Raji (cell line): Measurements from ENCODE around the gene FAM240B.

Experiments
- POLR2A ChIP-seq: IDR thresholded peaks from 2 replicates; pipeline ENCODE4 v1.6.1; 2011; ENCODE audit warnings: low read depth, low read length, control low read depth; ENCODE audit not compliant: insufficient read depth

FAM240B gene

DNA sequence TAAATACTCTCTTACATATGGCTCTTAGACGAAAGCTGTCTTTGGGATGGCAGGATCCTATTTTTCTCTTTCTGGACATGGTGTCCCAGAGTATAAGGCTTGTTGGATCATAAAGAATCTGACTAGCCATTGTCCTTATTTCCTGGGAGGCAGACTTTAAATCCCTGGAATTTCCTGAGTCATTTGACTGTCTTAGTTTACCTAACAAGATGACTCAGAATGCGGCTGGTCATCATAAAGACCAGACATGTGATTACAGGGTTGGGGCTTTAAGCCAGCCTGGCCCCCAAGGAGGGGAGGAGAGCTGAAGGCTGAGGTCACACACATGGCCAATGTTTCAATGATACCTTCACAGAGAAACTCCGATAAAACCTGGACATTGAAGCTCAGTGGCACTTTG lies 37.2 kb downstream of the FAM240B start:
- TF ChIP-seq POLR2A, result no peak

DNA sequence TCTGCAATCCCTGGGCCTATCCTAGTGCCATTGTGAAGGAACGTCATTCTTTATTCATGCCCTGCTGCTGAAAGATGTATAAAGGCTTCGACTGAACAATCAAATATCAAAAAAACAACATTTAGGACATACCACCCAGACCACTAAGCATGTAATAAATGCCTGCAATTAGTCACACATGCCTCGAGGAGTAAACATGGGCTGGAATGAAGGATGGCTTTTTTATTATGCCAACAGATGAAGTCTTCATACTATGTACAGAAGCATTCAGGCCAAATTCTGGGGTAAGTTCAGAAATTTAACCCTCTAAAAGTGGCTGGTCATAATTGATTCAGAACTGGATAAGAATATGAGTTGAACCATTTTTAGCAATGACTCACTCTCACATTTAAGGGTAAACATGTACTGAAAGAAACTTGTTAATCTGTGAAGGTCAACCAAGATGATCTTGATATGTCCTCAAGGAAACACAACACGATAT lies 38.1 kb downstream of the FAM240B start:
- TF ChIP-seq POLR2A, result no peak

DNA sequence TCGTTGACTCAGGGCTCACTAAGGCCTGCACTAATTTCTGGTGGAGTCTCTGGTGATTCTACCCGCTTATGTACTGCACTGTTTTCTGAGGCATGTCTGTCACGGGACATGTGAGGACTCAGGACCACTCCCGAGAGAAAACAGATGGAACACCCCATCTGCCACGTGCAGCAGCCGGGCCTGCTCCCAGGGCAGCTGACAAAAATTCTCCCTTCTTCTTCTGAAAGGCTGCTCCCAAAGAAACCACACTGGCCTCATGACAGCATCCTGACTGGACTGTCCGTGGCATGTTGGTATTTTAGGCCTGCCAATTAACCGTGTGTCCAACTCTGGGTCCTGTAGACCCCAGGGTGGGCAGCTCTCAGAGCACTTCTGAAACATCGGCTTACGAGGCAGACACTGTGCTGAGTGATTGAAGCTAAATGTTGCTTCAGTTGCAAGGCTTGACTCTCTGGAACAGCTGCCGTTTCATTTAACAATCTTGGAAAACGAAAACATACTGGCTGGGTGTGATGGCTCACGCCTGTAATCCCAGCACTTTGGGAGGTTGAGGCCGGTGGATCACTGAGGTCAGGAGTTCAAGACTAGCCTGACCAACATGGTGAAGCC lies 39.0 kb downstream of the FAM240B start:
- TF ChIP-seq POLR2A, result no peak

DNA sequence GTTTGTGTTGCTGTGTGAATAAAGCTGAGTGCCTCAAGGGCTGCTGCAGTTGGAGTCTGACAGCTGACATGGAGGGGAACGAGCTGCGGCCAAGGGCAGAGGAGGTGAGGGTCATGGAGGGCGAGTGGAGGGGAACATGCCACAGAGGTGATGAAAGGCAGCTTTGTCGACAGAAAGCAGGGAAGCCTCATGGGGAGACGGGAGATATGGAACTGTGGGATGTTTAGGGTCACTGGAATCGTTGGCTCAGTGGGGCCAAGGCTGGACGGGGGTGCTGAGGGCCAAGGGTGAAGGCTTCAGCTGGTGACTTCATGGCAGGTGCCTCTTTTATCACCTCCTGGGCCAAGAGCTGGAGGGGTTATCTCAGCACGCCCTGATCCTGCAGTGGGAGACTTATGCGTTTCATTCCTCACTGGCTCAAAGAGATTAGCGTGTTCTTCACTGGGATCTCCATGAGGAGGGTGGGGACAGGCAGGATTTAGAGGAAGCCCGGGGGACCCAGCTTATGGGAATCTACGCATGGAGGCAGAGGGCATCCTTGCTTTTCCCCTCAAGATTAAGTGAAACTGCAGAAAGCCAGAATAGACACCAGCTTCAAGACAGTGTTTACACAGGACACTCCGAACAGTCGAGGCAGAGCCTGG lies 42.2 kb downstream of the FAM240B start:
- TF ChIP-seq POLR2A, result no peak

DNA sequence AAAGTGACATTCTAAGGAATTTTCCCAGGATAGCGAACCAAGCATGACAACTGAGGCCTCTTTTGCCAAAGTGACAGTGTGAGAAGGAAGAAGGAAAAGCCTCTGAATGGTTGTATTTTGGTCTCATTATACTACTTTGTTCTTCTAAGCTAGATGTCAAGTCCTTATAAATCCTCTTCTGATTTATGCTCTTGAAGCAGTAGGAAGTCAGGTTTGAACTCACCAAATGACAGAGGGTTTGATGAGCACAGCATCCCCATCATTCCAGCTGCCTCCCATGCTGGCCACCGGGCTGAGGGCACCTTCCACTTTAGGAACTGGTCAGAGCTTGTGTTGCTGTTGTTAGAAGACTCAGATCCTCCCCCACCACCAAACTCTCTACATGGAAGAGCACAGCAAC lies 44.1 kb downstream of the FAM240B start:
- no peak for TF ChIP-seq POLR2A

DNA sequence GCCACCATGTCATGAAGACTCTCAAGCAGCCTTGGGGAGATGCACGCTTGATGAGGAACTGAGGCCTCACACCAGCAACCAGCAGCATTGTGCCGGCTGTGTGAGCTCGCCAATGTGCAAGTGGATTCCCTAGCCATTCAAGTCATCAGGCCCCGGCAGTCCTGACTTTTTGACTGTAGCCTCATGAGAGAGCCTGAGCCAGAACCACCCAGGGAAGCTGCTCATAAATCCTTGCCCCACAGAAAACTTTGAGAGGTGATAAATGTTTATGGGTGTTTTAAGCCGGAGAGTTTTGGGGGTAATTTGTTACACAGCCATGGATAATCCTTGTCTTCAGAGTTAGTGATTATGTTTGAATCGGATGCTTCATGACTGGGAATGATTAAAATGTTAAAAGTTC lies 44.7 kb downstream of the FAM240B start:
- no peak for TF ChIP-seq POLR2A

DNA sequence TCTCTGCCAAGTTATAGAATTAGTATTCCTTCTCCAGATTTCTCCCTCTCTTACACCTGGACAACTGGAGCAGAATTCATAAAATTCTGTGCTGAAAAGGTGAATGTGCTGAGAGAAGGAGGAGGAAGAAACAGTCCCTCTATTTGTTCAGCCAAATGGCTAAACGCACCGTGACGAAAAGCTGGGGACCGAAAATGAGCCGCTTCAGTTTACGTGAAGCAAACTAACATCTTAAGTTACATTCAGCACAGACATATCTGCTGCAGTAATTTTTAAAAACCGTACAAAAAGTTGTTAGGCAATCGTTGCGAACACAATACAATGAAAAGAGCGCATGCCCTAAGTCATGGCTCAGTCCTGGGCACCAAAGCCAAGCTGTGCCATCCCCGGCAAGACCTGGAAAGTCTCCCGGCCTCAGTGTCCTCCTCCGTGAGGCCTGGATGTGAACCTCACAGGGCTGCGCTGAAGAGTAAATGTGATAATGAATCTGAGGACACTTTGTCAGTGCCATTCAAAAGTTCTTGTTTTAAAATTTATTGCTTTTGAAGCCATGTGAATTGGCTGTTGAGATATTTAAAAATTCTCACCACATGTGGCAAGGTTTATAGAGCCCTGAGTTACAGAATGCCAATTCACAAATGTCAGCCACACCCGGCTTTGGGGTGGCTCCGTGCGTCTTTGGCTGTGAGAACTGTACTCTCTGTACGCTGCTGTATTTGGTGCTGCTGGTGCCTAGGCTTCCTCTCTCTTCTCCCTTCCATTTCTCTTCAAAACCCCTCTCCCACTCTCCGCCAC lies 46.3 kb downstream of the FAM240B start:
- no peak for TF ChIP-seq POLR2A

DNA sequence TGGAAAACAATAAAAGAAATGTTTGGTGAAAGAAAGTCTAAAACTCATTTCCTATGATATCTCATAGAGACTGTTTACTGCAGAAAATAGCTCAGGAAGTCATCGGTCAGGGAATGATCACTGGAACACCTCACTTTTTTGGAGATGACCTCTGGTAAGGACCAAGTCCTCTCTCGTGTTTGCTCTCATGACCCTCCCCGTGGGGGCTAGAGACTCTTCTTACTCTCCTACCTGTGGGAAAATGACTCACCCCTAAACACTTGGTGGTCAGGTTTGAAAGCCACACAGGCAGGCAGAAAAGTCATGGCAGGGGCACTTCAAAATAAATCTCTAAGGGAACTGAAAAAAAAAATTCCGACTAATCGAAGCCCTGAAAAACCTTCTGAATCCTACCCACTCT lies 48.2 kb downstream of the FAM240B start:
- no peak for TF ChIP-seq POLR2A

- TF ChIP-seq POLR2A, result no peak
Observed at GRCh38 chr9:38671372-38671731, 48.6 kb downstream of the FAM240B start.

DNA sequence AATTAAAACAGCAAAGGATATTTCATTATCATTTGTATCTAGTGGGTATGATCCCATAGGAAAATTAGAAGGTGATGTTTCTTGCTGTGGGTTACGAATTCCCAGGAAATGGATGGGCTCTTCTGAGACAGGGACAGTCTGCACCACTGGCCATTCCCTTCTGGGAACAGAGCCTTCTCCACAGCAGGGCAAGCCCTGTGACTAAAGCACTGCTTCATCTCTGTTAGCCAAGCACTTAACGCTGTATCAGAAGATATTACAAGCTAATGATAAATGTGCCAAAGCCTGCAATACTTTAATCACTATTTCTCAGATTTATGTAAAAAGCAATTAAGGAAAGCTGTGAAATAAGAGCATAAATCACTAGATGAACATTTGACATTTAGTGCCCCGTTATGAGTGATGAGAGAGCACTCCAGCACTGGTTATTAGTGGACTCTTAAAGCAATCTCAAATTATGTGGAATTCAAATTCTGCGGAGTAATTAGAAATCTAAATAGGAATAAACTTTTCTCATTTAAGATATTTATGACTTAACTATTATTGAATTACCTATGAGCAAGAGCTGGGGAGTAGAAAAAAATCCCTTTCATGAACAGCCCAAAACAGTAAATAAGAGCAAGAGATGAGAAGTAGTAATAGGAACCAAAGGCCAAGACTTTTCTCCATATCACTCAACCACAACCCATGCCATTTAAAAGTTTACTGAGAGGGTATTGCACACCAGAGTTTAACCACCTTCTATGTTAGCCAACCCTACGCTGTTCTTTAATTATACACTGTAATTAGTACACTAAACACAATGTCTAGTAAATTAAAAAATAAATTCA lies 49.2 kb downstream of the FAM240B start:
- TF ChIP-seq POLR2A, result no peak

GRCh38 chr9:38668791-38669466 lies 51.0 kb downstream of the FAM240B start:
- TF ChIP-seq POLR2A, result no peak

GRCh38 chr9:38662763-38663593 lies 57.0 kb downstream of the FAM240B start:
- TF ChIP-seq POLR2A, result no peak

- TF ChIP-seq POLR2A, result no peak
Observed at GRCh38 chr9:38659538-38659937, 60.4 kb downstream of the FAM240B start.

DNA sequence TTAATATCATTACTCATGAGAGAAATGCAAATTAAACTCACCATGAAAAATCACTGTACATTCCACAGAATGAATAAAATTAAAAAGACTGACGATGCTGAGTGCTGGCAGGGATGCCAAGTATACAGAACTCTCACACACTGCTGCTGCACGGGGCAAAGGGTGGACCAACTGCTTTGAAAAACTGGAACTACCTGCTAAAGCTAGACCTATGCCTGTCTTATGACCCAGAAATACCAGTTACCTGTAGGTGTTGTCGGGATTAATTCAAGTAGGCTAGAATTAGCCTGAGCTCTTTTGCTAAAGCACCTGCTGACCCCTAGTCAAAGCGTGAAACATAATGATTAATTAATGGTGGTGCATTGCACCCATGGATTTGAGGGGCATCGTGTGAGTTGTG lies 63.0 kb downstream of the FAM240B start:
- no peak for TF ChIP-seq POLR2A
